ENCODE data around the gene SHH.

DNA sequence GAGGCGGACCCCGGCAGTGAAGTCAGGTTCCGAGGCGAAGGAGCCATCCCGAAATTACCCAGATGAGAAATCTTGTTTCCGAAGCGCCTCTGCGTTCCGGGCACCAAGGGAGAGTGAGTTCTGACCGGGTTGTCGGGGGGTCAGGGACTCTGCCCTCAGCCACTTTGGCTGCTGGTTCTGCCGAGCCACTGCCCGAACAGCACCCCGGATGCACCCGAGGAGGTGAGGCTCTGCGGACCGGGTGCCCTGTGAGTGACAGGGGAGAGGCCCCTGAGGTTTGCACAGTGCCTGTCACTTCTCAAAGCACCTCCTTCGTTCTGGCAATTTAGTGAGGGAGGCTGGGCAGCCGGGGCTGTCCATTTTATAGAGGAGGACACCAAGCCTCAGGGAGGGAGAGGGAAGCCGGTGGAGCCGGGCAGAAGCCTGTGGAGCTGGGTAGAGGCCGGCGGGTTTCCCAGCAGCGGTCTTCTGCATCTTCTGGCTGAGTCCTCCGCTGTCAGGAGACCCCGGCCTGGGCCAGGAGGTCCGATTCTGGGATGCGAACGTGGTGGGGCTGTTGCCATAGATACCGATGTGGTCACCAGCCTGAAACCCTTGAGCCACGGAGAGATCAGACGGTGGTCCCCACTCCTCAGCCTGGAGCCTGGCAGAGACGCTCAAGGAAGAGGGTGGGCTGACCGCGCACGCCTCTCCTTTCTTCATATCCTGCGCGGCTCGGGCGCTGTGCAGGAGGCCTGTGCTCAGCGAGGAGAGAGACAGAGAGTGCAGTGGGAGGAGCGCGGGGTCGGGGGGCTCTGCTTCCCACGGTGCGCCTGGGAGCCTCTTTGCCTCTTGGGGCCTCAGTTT, 18.9 kb upstream of the SHH start:
- TF ChIP-seq, protein P1, sequence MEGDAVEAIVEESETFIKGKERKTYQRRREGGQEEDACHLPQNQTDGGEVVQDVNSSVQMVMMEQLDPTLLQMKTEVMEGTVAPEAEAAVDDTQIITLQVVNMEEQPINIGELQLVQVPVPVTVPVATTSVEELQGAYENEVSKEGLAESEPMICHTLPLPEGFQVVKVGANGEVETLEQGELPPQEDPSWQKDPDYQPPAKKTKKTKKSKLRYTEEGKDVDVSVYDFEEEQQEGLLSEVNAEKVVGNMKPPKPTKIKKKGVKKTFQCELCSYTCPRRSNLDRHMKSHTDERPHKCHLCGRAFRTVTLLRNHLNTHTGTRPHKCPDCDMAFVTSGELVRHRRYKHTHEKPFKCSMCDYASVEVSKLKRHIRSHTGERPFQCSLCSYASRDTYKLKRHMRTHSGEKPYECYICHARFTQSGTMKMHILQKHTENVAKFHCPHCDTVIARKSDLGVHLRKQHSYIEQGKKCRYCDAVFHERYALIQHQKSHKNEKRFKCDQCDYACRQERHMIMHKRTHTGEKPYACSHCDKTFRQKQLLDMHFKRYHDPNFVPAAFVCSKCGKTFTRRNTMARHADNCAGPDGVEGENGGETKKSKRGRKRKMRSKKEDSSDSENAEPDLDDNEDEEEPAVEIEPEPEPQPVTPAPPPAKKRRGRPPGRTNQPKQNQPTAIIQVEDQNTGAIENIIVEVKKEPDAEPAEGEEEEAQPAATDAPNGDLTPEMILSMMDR (IDR thresholded peaks at IDR 0.05): no peak
- no peak for TF ChIP-seq POLR2A (IDR thresholded peaks at IDR 0.05)
